Heart left ventricle (tissue), 16 donors: ENCODE data around the gene ILRUN. TPM values are rescaled to one million over a fixed set of nuclear protein-coding genes. Genes with fewer than 3 reads are reported as not detected.
"Not testable (repeated sequence)": the region's sequence is repeated elsewhere in the genome, so short reads cannot be mapped to it uniquely, and the experiment has no call there.

Source experiments
- ATAC-seq, 4 donors: fragments of 200-7000 bp; cut with Tn5 transposase; one replicate each; pipeline ENCODE4 v1.9.1; 2020 to 2022; ENCODE audit warnings: moderate library complexity in 4 of 4, mild to moderate bottlenecking in 3 of 4, moderate number of reproducible peaks in 1 of 4
- DNase-seq, 5 donors: peaks; one replicate each; pipeline ENCODE4 v3.0.0-alpha.2; 2020
- H3K27ac ChIP-seq, 12 donors: fragments of 200-600 bp; sonication (generic) in 4 of 12; one replicate each; pipeline versions ENCODE4 v1.5.0 to v1.8.0; 2016 to 2022; ENCODE audit warnings: mild to moderate bottlenecking in 2 of 12
- H3K27me3 ChIP-seq, 9 donors: fragments of 200-600 bp; sonication (generic) in 2 of 9; one replicate each; pipeline versions ENCODE4 v1.5.1 to v1.8.0; 2016 to 2022; ENCODE audit warnings: mild to moderate bottlenecking in 3 of 9
- H3K36me3 ChIP-seq, 9 donors: fragments of 200-600 bp; sonication (generic) in 2 of 9; one replicate each; pipeline versions ENCODE4 v1.5.0 to v1.8.0; 2018 to 2022; ENCODE audit warnings: mild to moderate bottlenecking in 2 of 9
- H3K4me1 ChIP-seq, 12 donors: fragments of 200-600 bp; sonication (generic) in 4 of 12; one replicate each; pipeline versions ENCODE4 v1.5.0 to v1.8.0; 2016 to 2022; ENCODE audit warnings: mild to moderate bottlenecking in 3 of 12
- H3K4me3 ChIP-seq, 12 donors: fragments of 200-600 bp; sonication (generic) in 4 of 12; one replicate each; pipeline versions ENCODE4 v1.5.0 to v1.8.0; 2017 to 2022; ENCODE audit warnings: mild to moderate bottlenecking in 9 of 12, moderate library complexity in 4 of 12
- H3K9me3 ChIP-seq, 12 donors: fragments of 200-600 bp; sonication (generic) in 4 of 12; one replicate each; pipeline versions ENCODE4 v1.5.0 to v1.8.0; 2016 to 2022; ENCODE audit warnings: mild to moderate bottlenecking in 1 of 12
- CTCF ChIP-seq, 12 donors: fragments of 200-600 bp; sonication (generic) in 4 of 12; IDR thresholded peaks; one replicate each; pipeline versions ENCODE4 v1.5.0 to v1.8.0; 2018 to 2022; ENCODE audit warnings: antibody characterized with exemption in 12 of 12, mild to moderate bottlenecking in 5 of 12
- POLR2A ChIP-seq, 2 donors: fragments of 450-650 bp; IDR thresholded peaks; one replicate each; pipeline ENCODE4 v1.6.1; 2017; ENCODE audit warnings: antibody characterized with exemption in 2 of 2, mild to moderate bottlenecking in 2 of 2, moderate library complexity in 2 of 2
- WGBS, 4 donors: extraction: QIAGEN DNeasy Blood & Tissue Kit in 2 of 4; methylation state at CpG; one replicate each; pipeline versions ENCODE4 v1.1.5 to v1.1.7; 2013 to 2018; 5-methylcytosine and 5-hydroxymethylcytosine counted together
- intact Hi-C, 10 donors: fragments of 100-400 bp; cut with DNase I; formaldehyde crosslinking; loops; one replicate each; pipeline versions ENCODE4 v1.11.1 to v1.14.2; 2022
- polyA plus RNA-seq, 2 donors: library from polyadenylated mRNA; stranded (reverse); fragments of 200-250 nt; gene quantifications; one replicate each; pipeline ENCODE4 v1.2.3, GENCODE V29; 2013
- total RNA-seq, 9 donors: library from RNA; depleted of rRNA in 2 of 9; stranded (reverse); fragments of >200 nt in 2 of 9; fragmentation: NEBNext Ultra II Directional in 3 of 9; extraction: Animal tissue kit (Norgen Biotek cat#: 25700) in 3 of 9; gene quantifications; one replicate each; pipeline versions ENCODE4 v1.1.0 to v1.2.4, GENCODE V29; 2016 to 2023
- donor health status: ischemic (EF 13 %, LVEDD 7.1; RV severe dilation, severe dysfunction).
- donor health status: healthy with polysubstance abuse.
- donor health status: DM: no; HTN: yes; CAD: no.
- donor health status: DM: no; HTN: no; CAD: no.
- donor health status: ischemic (EF 25% LVEDD 6.9; RV normal size, moderate dysfunction).
- donor health status: ischemic (EF 25% LVEDD 5.7; RV mildly dilated, moderate dysfunction).
- donor health status: healthy.
- donor health status: DM: yes; HTN: yes; CAD: no.
- donor health status: ischemic (EF 35%, LVEDD 5.7; RV mildly dilated, moderate dysfunction).
- donor health status: nonischemic (EF 11% LVEDD 7.7; RV severe dilation, severe dysfunction).
- donor health status: DM: yes; HTN: yes; CAD: no.
- donor health status: PGD.
- donor health status: ischemic (EF 29% LVEDD 5.4; RV normal size, mild dysfunction).
- donor health status: nonischemic (EF 23%, LVEDD 6.1; RV moderate dilation, normal function).

The ILRUN gene
- total and polyA plus RNA-seq, 11 donors = 91.2 to 191 (median 116) TPM

- no peak for TF ChIP-seq POLR2A (IDR thresholded peaks at IDR 0.05)
Observed at GRCh38 chr6:34652263-34652662, 44.3 kb downstream of the ILRUN start.

GRCh38 chr6:34650823-34651222, 45.7 kb downstream of the ILRUN start:
- no peak for TF ChIP-seq CTCF (IDR thresholded peaks at IDR 0.05)
- no peak for TF ChIP-seq POLR2A (IDR thresholded peaks at IDR 0.05)
- H3K9me3 ChIP-seq = no peaks in the 10 kb centered on the region
- DNase-seq = no peak
- H3K27me3 ChIP-seq = no peaks in the 10 kb centered on the region
- peak overlapping the region in 1 of 12 donors; percentile 19 for H3K27ac ChIP-seq
- no peak overlapping the region for H3K4me3 ChIP-seq
- peak in 1 of 4 donors; percentile 41 for ATAC-seq
- H3K36me3 ChIP-seq = peaks cover 0 to 40% (median 12%) of the 10 kb centered on the region in 9 donors
- intact Hi-C loops = no loop called here
- H3K4me1 ChIP-seq = peaks cover 0 to 30% (median 14%) of the 10 kb centered on the region in 12 donors
- 64 to 80% (median 69%) methylated on average over 2 of the region's 2 CpGs for WGBS, 4 donors

More at GRCh38 chr6:34652263-34652662, 44.3 kb downstream of the ILRUN start:
- Histone ChIP-seq H3K36me3 (peaks cover 0 to 30% (median 6%) of the 10 kb centered on the region in 9 donors), H3K4me3 (no peak overlapping the region), H3K4me1 (peaks cover 5 to 44% (median 26%) of the 10 kb centered on the region in 12 donors), H3K27me3 (no peaks in the 10 kb centered on the region), H3K9me3 (no peaks in the 10 kb centered on the region), H3K27ac (peak overlapping the region in 1 of 12 donors; percentile 21)
- ATAC-seq = no peak
- WGBS, 4 donors = 94 to 98% (median 97%) methylated on average over 1 of the region's 1 CpG
- no peak for DNase-seq
- intact Hi-C loops = no loop called here

GRCh38 chr6:34650232-34650631, 46.3 kb downstream of the ILRUN start:
- DNase-seq, H3K27ac ChIP-seq, H3K9me3 ChIP-seq, H3K27me3 ChIP-seq, H3K4me3 ChIP-seq, intact Hi-C loops, ATAC-seq: not testable (repeated sequence)
- H3K36me3 ChIP-seq = peaks cover 0 to 46% (median 18%) of the 10 kb centered on the region in 9 donors
- H3K4me1 ChIP-seq = peaks cover 0 to 26% (median 9%) of the 10 kb centered on the region in 12 donors
- WGBS, 4 donors = 87 to 98% (median 96%) methylated on average over 7 of the region's 7 CpGs

GRCh38 chr6:34648806-34649205, 47.8 kb downstream of the ILRUN start:
- ATAC-seq = no peak
- Histone ChIP-seq H3K36me3 (peaks cover 0 to 50% (median 26%) of the 10 kb centered on the region in 9 donors), H3K9me3 (no peaks in the 10 kb centered on the region), H3K4me3 (no peak overlapping the region), H3K4me1 (peaks cover 0 to 21% (median 6%) of the 10 kb centered on the region in 12 donors), H3K27me3 (no peaks in the 10 kb centered on the region), H3K27ac (no peak overlapping the region)
- no peak for TF ChIP-seq POLR2A (IDR thresholded peaks at IDR 0.05)
- TF ChIP-seq CTCF (IDR thresholded peaks at IDR 0.05) = no peak
- no peak for DNase-seq
- intact Hi-C loops = no loop called here

Other genes starting within 250 kb of the ILRUN start
- gene PACSIN1, start 230.7 kb downstream of the ILRUN start, total RNA-seq = 10 to 100 TPM in 1 of 9 donors, 1 to 10 TPM in 8; 2.6 to 10.9 (median 6.0) TPM
- 10 to 100 TPM in 1 of 2 donors, 1 to 10 TPM in 1; 1.6 to 12.7 TPM for gene PACSIN1, start 230.7 kb downstream of the ILRUN start, polyA plus RNA-seq
- gene SPDEF, start 140.4 kb downstream of the ILRUN start, total RNA-seq = under 1 TPM in 7 of 9 donors, not detected in 2; 0.12 to 0.46 (median 0.31) TPM
- under 1 TPM; 0.15 to 0.23 TPM for gene SPDEF, start 140.4 kb downstream of the ILRUN start, polyA plus RNA-seq
- 100 to 1,000 TPM; 122 to 223 (median 148) TPM for gene SNRPC, start 60.7 kb upstream of the ILRUN start, total RNA-seq
- 100 to 1,000 TPM; 210 to 286 TPM for gene SNRPC, start 60.7 kb upstream of the ILRUN start, polyA plus RNA-seq
- gene BLTP3A, start 95.3 kb upstream of the ILRUN start, total RNA-seq = 10 to 100 TPM; 16.5 to 36.8 (median 22.4) TPM
- gene BLTP3A, start 95.3 kb upstream of the ILRUN start, polyA plus RNA-seq = 10 to 100 TPM in 1 of 2 donors, 1 to 10 TPM in 1; 4.1 to 13.9 TPM
- gene TAF11, start 191.3 kb upstream of the ILRUN start, total RNA-seq = 10 to 100 TPM; 14.6 to 25.9 (median 19.9) TPM
- gene TAF11, start 191.3 kb upstream of the ILRUN start, polyA plus RNA-seq = 10 to 100 TPM; 22.7 to 75.7 TPM
- gene ANKS1A, start 192.5 kb upstream of the ILRUN start, total RNA-seq = 10 to 100 TPM; 23.8 to 49.5 (median 30.4) TPM
- gene ANKS1A, start 192.5 kb upstream of the ILRUN start, polyA plus RNA-seq = 10 to 100 TPM; 11.0 to 17.7 TPM